CD8-positive, alpha-beta memory T cell (primary cell): ENCODE measurements around the gene SCN8A. TPM values are rescaled to one million over a fixed set of nuclear protein-coding genes. Genes with fewer than 3 reads are reported as not detected.

Source experiments
- CTCF ChIA-PET: fragments of 350-600 bp; sonication (Branson Sonifier 250); formaldehyde crosslinking; loops from one replicate; lab custom pipeline; 2021; ENCODE audit warnings: antibody characterized with exemption; lab: Charles Lee
- POLR2A ChIA-PET: fragments of 350-600 bp; sonication (Branson Sonifier 250); formaldehyde crosslinking; loops from one replicate; lab custom pipeline; 2021; ENCODE audit warnings: antibody characterized with exemption; lab: Charles Lee
- DNase-seq, 5 donors: peaks; one replicate each; pipeline versions ENCODE4 v3.0.0 to v3.0.0-alpha.2; 2020 to 2022; ENCODE audit warnings: mixed read lengths in 1 of 5
- H3K27ac ChIP-seq: one replicate; pipeline ENCODE4 v1.7.0; 2013; ENCODE audit warnings: low read depth, mild to moderate bottlenecking, low read length, moderate library complexity
- H3K27me3 ChIP-seq: 2 replicates; pipeline ENCODE4 v1.7.0; 2013; ENCODE audit warnings: low read length, mild to moderate bottlenecking; ENCODE audit not compliant: insufficient read depth, poor library complexity, severe bottlenecking
- H3K36me3 ChIP-seq: 2 replicates; pipeline ENCODE4 v1.7.0; 2013; ENCODE audit warnings: mild to moderate bottlenecking, low read length, moderate library complexity; ENCODE audit not compliant: insufficient read depth
- H3K4me1 ChIP-seq: 2 replicates; pipeline ENCODE4 v1.7.0; 2013; ENCODE audit warnings: mild to moderate bottlenecking, low read length, moderate library complexity; ENCODE audit not compliant: insufficient read depth
- H3K4me3 ChIP-seq: 2 replicates; pipeline ENCODE4 v1.7.0; 2013; ENCODE audit warnings: mild to moderate bottlenecking, low read length
- H3K9me3 ChIP-seq: 2 replicates; pipeline ENCODE4 v1.7.0; 2013; ENCODE audit warnings: mild to moderate bottlenecking, low read length
- H3K27ac Mint-ChIP-seq, 8 donors: one replicate each; pipeline ENCODE4 v1.8.0; 2020 to 2021; ENCODE audit warnings: mixed read lengths in 8 of 8, mild to moderate bottlenecking in 6 of 8, inconsistent platforms in 3 of 8, moderate library complexity in 3 of 8
- H3K27me3 Mint-ChIP-seq, 2 donors: one replicate each; pipeline ENCODE4 v1.8.0; 2020 to 2021; ENCODE audit warnings: mixed read lengths in 2 of 2, mild to moderate bottlenecking in 1 of 2, moderate library complexity in 1 of 2
- H3K36me3 Mint-ChIP-seq, 3 donors: one replicate each; pipeline ENCODE4 v1.8.0; 2020 to 2021; ENCODE audit warnings: mixed read lengths in 3 of 3, inconsistent platforms in 1 of 3, mild to moderate bottlenecking in 1 of 3
- H3K4me1 Mint-ChIP-seq, 3 donors: one replicate each; pipeline ENCODE4 v1.8.0; 2020 to 2021; ENCODE audit warnings: mixed read lengths in 3 of 3, inconsistent platforms in 1 of 3, mild to moderate bottlenecking in 1 of 3
- H3K4me3 Mint-ChIP-seq, 7 donors: one replicate each; pipeline ENCODE4 v1.8.0; 2020 to 2021; ENCODE audit warnings: mixed read lengths in 7 of 7, mild to moderate bottlenecking in 6 of 7, moderate library complexity in 4 of 7, inconsistent platforms in 2 of 7
- H3K9me3 Mint-ChIP-seq, 5 donors: one replicate each; pipeline ENCODE4 v1.8.0; 2020 to 2022; ENCODE audit warnings: mixed read lengths in 5 of 5, mild to moderate bottlenecking in 3 of 5, moderate library complexity in 2 of 5, inconsistent platforms in 1 of 5
- polyA plus RNA-seq: library from polyadenylated mRNA; unstranded; fragments of 300-500 nt; fragmentation: Illumina TruSeq; gene quantifications from one replicate; pipeline ENCODE4 v1.2.3, GENCODE V29; 2021
- total RNA-seq, 2 experiments: library from RNA; stranded (reverse); gene quantifications; one replicate each; pipeline ENCODE4 v1.2.3, GENCODE V29; 2021

Gene SCN8A
- total and polyA plus RNA-seq, 3 experiments from 2014 or later, result 0.66 to 1.1 (median 0.83) TPM

DNA sequence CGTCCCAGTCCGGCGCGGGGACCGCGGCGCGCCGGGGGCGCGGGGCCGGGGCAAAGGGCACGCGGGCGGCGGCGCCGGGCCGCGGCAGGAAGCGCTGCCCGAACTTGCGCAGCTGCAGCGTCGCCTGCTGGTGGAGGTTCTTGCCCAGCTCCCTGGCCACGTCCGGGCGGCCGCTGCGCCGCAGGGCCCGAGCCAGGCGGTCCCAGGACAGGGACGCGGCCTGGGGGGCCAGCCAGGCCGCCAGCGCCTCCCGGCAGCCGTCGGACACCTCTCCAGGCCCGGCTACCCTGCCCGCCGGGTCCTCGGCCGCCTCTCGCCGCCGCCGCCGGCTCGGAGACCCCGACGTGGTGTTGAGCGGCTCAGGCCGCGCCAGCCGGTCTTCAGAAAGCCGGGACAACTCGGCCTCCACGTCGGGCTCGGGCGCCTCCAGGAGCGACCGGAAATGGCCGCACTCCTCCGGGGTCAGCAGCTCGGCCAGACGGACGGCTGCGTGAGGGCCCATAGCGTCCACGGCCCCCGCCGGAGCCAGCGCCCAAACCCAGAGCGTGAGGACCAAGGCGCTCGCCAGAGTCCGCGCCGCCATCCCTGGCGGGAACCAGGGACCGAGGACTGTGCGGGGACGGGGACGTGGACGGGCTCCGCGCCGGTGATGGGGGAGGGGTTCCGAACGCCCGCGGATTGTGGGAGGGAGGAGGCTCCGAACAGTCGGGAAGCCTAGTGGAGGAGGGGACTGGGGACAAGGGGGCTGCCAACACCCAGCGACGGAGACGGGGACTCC lies 223.5 kb downstream of the SCN8A start:
- H3K4me1 Mint-ChIP-seq, result peaks cover 7 to 15% (median 10%) of the 10 kb centered on the region in 3 donors
- no peaks in the 10 kb centered on the region for H3K9me3 ChIP-seq
- H3K27me3 Mint-ChIP-seq, result no peaks in the 10 kb centered on the region
- POLR2A ChIA-PET, result no interaction called here
- H3K27ac Mint-ChIP-seq, result peak overlapping the region in 3 of 8 donors; percentile 64 to 75 (median 75)
- peak overlapping the region; percentile 78 to 93 (median 85) for H3K4me3 Mint-ChIP-seq
- peaks cover 14% of the 10 kb centered on the region for H3K4me1 ChIP-seq
- H3K27ac ChIP-seq, result no peak overlapping the region
- CTCF ChIA-PET, result interaction anchor here (1.2 to 2.3 kb wide), 3 partner anchors 10 to 22 kb away, joined by 3 to 21 read pairs (median 3); no protein-coding TSS in a partner anchor
- DNase-seq, result peak; percentile 44 to 77 (median 50)
- peak overlapping the region; percentile 37 for H3K4me3 ChIP-seq
- no peaks in the 10 kb centered on the region for H3K9me3 Mint-ChIP-seq
- peaks cover 5% of the 10 kb centered on the region for H3K27me3 ChIP-seq
- H3K36me3 Mint-ChIP-seq, result peaks cover 0 to 1% (median 0%) of the 10 kb centered on the region in 3 donors
- no peaks in the 10 kb centered on the region for H3K36me3 ChIP-seq

- Histone ChIP-seq H3K27ac (no peak overlapping the region), H3K9me3 (no peaks in the 10 kb centered on the region), H3K27me3 (peaks cover 5% of the 10 kb centered on the region), H3K4me3 (no peak overlapping the region), H3K36me3 (no peaks in the 10 kb centered on the region), H3K4me1 (peaks cover 22% of the 10 kb centered on the region)
- POLR2A ChIA-PET, result no interaction called here
- H3K4me3 Mint-ChIP-seq, result peak overlapping the region; percentile 78 to 93 (median 85)
- peak overlapping the region in 4 of 8 donors; percentile 16 to 98 (median 46) for H3K27ac Mint-ChIP-seq
- peaks cover 11 to 22% (median 15%) of the 10 kb centered on the region in 3 donors for H3K4me1 Mint-ChIP-seq
- no peaks in the 10 kb centered on the region for H3K9me3 Mint-ChIP-seq
- CTCF ChIA-PET, result interaction anchor here (1.2 to 2.3 kb wide), 2 partner anchors 9 to 12 kb away, joined by 3 to 21 read pairs; no protein-coding TSS in a partner anchor
- H3K27me3 Mint-ChIP-seq, result no peaks in the 10 kb centered on the region
- peaks cover 0 to 1% (median 0%) of the 10 kb centered on the region in 3 donors for H3K36me3 Mint-ChIP-seq
- no peak for DNase-seq
These were observed 224.5 kb downstream of the SCN8A start for GRCh38 chr12:51815571-51815970.

DNA sequence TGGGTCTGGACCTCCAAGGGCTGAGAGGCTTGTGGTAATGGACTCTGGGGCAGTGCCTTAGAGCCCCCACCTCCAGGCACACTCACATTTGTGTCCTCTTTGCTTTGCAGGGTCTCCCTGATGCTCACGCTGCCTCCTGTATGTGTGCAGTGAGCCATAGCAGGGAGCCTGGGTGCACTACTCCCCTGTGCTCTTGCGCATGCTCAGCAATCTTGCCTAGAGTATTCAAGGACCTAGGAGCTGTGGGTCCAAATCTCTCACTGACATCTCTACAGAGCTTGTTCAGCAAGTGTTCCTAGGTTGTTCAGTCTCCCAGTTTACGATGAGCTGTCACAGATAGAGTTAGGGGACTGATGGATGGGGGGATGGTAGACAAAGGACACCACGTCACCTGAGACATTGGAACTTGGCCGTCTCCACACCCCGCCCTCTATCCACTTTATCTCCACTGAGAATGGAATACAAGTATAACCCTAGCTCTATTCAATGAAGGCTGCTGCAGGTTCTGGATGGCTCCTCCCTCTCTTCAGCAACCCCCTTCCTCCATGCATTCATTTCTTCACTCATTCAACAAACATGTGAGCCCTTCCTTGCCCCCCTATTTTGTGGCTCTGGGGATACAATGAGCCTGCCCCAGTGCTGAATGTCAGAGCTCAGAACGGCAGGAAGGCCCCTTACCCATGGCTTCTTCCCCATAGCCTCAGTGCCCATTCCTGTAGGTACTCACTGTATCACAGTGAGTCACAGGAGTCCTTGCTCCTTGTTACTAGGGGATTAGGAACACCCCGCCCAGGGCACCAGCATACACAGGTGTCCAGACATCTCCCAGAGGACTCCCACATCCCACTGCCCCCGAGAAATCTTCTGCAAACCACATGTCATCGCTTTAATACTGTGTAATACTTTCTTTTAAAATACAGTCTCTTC lies 226.3 kb downstream of the SCN8A start:
- peaks cover 14 to 26% (median 15%) of the 10 kb centered on the region in 3 donors for H3K4me1 Mint-ChIP-seq
- no peak for DNase-seq
- no peaks in the 10 kb centered on the region for H3K9me3 ChIP-seq
- H3K36me3 Mint-ChIP-seq, result peaks cover 0 to 1% (median 0%) of the 10 kb centered on the region in 3 donors
- no peaks in the 10 kb centered on the region for H3K36me3 ChIP-seq
- POLR2A ChIA-PET, result interaction anchor here (1.0 kb wide), 1 partner anchor 12 kb away, joined by 3 read pairs; no protein-coding TSS in a partner anchor
- H3K27ac Mint-ChIP-seq, result no peak overlapping the region
- no peak overlapping the region for H3K27ac ChIP-seq
- H3K9me3 Mint-ChIP-seq, result no peaks in the 10 kb centered on the region
- CTCF ChIA-PET, result no interaction called here
- H3K4me1 ChIP-seq, result peaks cover 22% of the 10 kb centered on the region
- H3K27me3 Mint-ChIP-seq, result no peaks in the 10 kb centered on the region
- H3K4me3 ChIP-seq, result no peak overlapping the region
- peaks cover 5% of the 10 kb centered on the region for H3K27me3 ChIP-seq
- H3K4me3 Mint-ChIP-seq, result peak overlapping the region in 3 of 7 donors; percentile 23 to 82 (median 70)

GRCh38 chr12:51818086-51818485 lies 227.1 kb downstream of the SCN8A start:
- no peaks in the 10 kb centered on the region for H3K36me3 ChIP-seq

DNA sequence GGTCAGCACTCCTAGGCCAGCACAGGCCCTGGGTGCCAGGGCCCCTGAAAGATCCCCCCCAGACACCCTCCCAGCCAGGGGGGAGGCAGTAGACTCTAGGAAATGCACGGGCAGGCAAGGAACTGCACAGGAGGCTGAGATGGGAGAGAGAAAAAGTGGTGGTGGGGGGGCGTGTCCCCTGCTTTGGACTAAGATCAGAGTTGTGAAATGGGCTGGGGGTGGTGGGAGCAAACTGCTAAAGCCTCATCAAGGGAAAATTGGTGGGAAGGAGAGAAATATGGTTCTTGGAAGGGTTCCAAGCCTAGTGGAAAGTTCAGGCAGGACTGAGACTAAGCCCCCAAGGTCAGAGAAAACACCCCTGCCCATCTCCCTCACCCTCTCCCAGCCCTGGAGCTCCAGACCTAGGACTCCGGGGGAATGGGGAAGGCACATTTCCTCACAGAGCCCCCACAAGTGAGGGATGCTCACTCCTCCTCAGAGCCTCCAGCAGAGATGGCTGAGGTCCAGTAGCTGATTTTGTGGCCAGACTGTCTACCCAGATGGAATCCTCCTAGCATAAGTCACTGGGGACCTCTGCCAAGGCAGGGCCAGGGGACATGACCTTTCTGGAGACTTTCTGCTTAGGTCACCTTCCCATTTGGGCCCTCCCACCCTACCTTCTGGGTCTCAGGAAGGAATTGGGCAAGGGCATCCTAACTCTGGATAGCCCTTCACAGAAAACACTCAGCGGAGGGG lies 227.7 kb downstream of the SCN8A start:
- peaks cover 18 to 35% (median 24%) of the 10 kb centered on the region in 3 donors for H3K4me1 Mint-ChIP-seq
- CTCF ChIA-PET, result interaction anchor here (2.4 kb wide), 1 partner anchor 67 kb away, joined by 7 read pairs; no protein-coding TSS in a partner anchor
- no peaks in the 10 kb centered on the region for H3K27me3 Mint-ChIP-seq
- H3K27ac Mint-ChIP-seq, result no peak overlapping the region
- Histone ChIP-seq H3K27me3 (peaks cover 5% of the 10 kb centered on the region), H3K4me1 (peaks cover 20% of the 10 kb centered on the region), H3K27ac (no peak overlapping the region), H3K4me3 (no peak overlapping the region), H3K9me3 (no peaks in the 10 kb centered on the region), H3K36me3 (no peaks in the 10 kb centered on the region)
- peaks cover 0 to 1% (median 0%) of the 10 kb centered on the region in 3 donors for H3K36me3 Mint-ChIP-seq
- peak overlapping the region in 2 of 7 donors; percentile 34 for H3K4me3 Mint-ChIP-seq
- no peak for DNase-seq
- H3K9me3 Mint-ChIP-seq, result no peaks in the 10 kb centered on the region
- POLR2A ChIA-PET, result no interaction called here

More at GRCh38 chr12:51818086-51818485, 227.1 kb downstream of the SCN8A start:
- H3K27ac ChIP-seq, result no peak overlapping the region
- CTCF ChIA-PET, result no interaction called here
- DNase-seq, result no peak
- peak overlapping the region in 3 of 7 donors; percentile 23 to 82 (median 70) for H3K4me3 Mint-ChIP-seq
- POLR2A ChIA-PET, result no interaction called here
- H3K4me3 ChIP-seq, result no peak overlapping the region
- H3K27me3 ChIP-seq, result peaks cover 5% of the 10 kb centered on the region
- peaks cover 0 to 1% (median 0%) of the 10 kb centered on the region in 3 donors for H3K36me3 Mint-ChIP-seq
- peaks cover 22% of the 10 kb centered on the region for H3K4me1 ChIP-seq
- no peaks in the 10 kb centered on the region for H3K9me3 Mint-ChIP-seq
- H3K9me3 ChIP-seq, result no peaks in the 10 kb centered on the region
- H3K27ac Mint-ChIP-seq, result no peak overlapping the region
- H3K4me1 Mint-ChIP-seq, result peaks cover 14 to 33% (median 18%) of the 10 kb centered on the region in 3 donors
- no peaks in the 10 kb centered on the region for H3K27me3 Mint-ChIP-seq

- ChIA-PET POLR2A (interaction anchor here (0.5 to 1.3 kb wide), 3 partner anchors 446 to 549 kb away, joined by 3 to 4 read pairs (median 3); no protein-coding TSS in a partner anchor), CTCF (interaction anchor here (0.8 to 2.4 kb wide), 10 partner anchors 8 to 401 kb away, joined by 3 to 13 read pairs (median 4); no protein-coding TSS in a partner anchor)
- Mint-ChIP-seq H3K4me1 (peaks cover 20 to 41% (median 27%) of the 10 kb centered on the region in 3 donors), H3K9me3 (no peaks in the 10 kb centered on the region), H3K4me3 (peak overlapping the region; percentile 63 to 85 (median 75)), H3K36me3 (no peaks in the 10 kb centered on the region), H3K27ac (peak overlapping the region in 6 of 8 donors; percentile 13 to 93 (median 48)), H3K27me3 (no peaks in the 10 kb centered on the region)
- DNase-seq, result peak in 1 of 5 donors; percentile 0
- Histone ChIP-seq H3K27ac (peak overlapping the region; percentile 61), H3K36me3 (no peaks in the 10 kb centered on the region), H3K9me3 (no peaks in the 10 kb centered on the region), H3K27me3 (peaks cover 5% of the 10 kb centered on the region), H3K4me1 (peaks cover 15% of the 10 kb centered on the region), H3K4me3 (peak overlapping the region; percentile 55)
These were observed 228.9 kb downstream of the SCN8A start for GRCh38 chr12:51819736-51820525.
